IMR-90 (cell line): ENCODE data around the gene ZNF443. TPM values are rescaled to one million over a fixed set of nuclear protein-coding genes. Genes with fewer than 3 reads are reported as not detected.
"Not testable (repeated sequence)": the region's sequence is repeated elsewhere in the genome, so short reads cannot be mapped to it uniquely, and the experiment has no call there.

Source experiments
- ATAC-seq: fragments of 200-7000 bp; cut with Tn5 transposase; 2 replicates; pipeline ENCODE4 v1.9.1; 2020; ENCODE audit warnings: low read depth, mild to moderate bottlenecking, moderate library complexity
- BruUV-seq: library from RNA; stranded (reverse); fragments of 400-500 nt; replicated peaks from 2 replicates; lab custom pipeline; 2021; lab: Mats Ljungman, UMichigan
- CTCF ChIA-PET: fragments of 300-600 bp; formaldehyde crosslinking; extraction: SDS; loops from one replicate; lab custom pipeline; 2021; ENCODE audit warnings: antibody characterized with exemption; lab: Yijun Ruan, JAX
- POLR2A ChIA-PET: fragments of 300-600 bp; sonication (Branson Sonifier 250); formaldehyde crosslinking; loops from one replicate; lab custom pipeline; 2022; ENCODE audit warnings: antibody characterized with exemption; ENCODE audit not compliant: unreplicated experiment; lab: Charles Lee
- DNase-seq: peaks from one replicate; pipeline ENCODE4 v3.0.0; 2013
- H2AFZ ChIP-seq: replicated peaks from 2 replicates; pipeline ENCODE3; 2013; ENCODE audit warnings: low read length, mild to moderate bottlenecking; ENCODE audit not compliant: poor library complexity
- H2AK5ac ChIP-seq: 2 replicates; pipeline ENCODE4 v1.6.1; 2013; ENCODE audit warnings: low read depth, low read length, inconsistent platforms
- H2AK9ac ChIP-seq: replicated peaks from 2 replicates; pipeline ENCODE3; 2013; ENCODE audit warnings: mild to moderate bottlenecking, low read depth, low read length, moderate library complexity; ENCODE audit not compliant: poor library complexity
- H2BK120ac ChIP-seq: 2 replicates; pipeline ENCODE4 v1.6.1; 2013; ENCODE audit warnings: low read depth, low read length, inconsistent platforms
- H2BK15ac ChIP-seq: 3 replicates; pipeline ENCODE4 v1.6.1; 2013; ENCODE audit warnings: low read depth, low read length, inconsistent platforms
- H2BK20ac ChIP-seq: 2 replicates; pipeline ENCODE4 v1.6.1; 2013; ENCODE audit warnings: low read depth, mild to moderate bottlenecking, inconsistent platforms, low read length, moderate library complexity
- H2BK5ac ChIP-seq: 2 replicates; pipeline ENCODE4 v1.6.1; 2013; ENCODE audit warnings: mild to moderate bottlenecking, low read depth, low read length, inconsistent platforms; ENCODE audit not compliant: poor library complexity, severe bottlenecking
- H3K14ac ChIP-seq: replicated peaks from 2 replicates; pipeline ENCODE4 v1.6.1; 2013; ENCODE audit warnings: low read depth, low read length, inconsistent platforms
- H3K18ac ChIP-seq: 2 replicates; pipeline ENCODE4 v1.6.1; 2013; ENCODE audit warnings: low read depth, low read length, control low read depth
- H3K23ac ChIP-seq: 2 replicates; pipeline ENCODE4 v1.6.1; 2013; ENCODE audit warnings: low read depth, low read length, inconsistent platforms
- H3K27ac ChIP-seq: 2 replicates; pipeline ENCODE4 v1.5.1; 2013; ENCODE audit warnings: mild to moderate bottlenecking, control low read depth, low read length; ENCODE audit not compliant: insufficient read depth
- H3K27me3 ChIP-seq: 2 replicates; pipeline ENCODE4 v1.6.1; 2013; ENCODE audit warnings: low read length; ENCODE audit not compliant: control insufficient read depth, insufficient read depth
- H3K36me3 ChIP-seq: 2 replicates; pipeline ENCODE4 v1.6.1; 2013; ENCODE audit warnings: low read length, mixed read lengths; ENCODE audit not compliant: control insufficient read depth, insufficient read depth
- H3K4ac ChIP-seq: 2 replicates; pipeline ENCODE4 v1.6.1; 2013; ENCODE audit warnings: low read depth, low read length, inconsistent platforms
- H3K4me1 ChIP-seq: 2 replicates; pipeline ENCODE4 v1.6.1; 2013; ENCODE audit warnings: low read length, mixed read lengths; ENCODE audit not compliant: control insufficient read depth, insufficient read depth
- H3K4me2 ChIP-seq: 2 replicates; pipeline ENCODE4 v1.6.1; 2013; ENCODE audit warnings: low read depth, mild to moderate bottlenecking, control low read depth, low read length, moderate library complexity
- H3K4me3 ChIP-seq: 2 replicates; pipeline ENCODE4 v1.5.1; 2013; ENCODE audit warnings: low read depth, mild to moderate bottlenecking, control low read depth, low read length, moderate library complexity; ENCODE audit not compliant: insufficient read depth
- H3K56ac ChIP-seq: 2 replicates; pipeline ENCODE4 v1.6.1; 2013; ENCODE audit warnings: low read length, inconsistent platforms; ENCODE audit not compliant: insufficient read depth; ENCODE audit errors: extremely low read depth
- H3K79me1 ChIP-seq, 2 experiments: 2 replicates each; pipeline ENCODE4 v1.6.1; 2013; ENCODE audit warnings: low read length in 2 of 2, inconsistent platforms in 1 of 2, low read depth in 1 of 2
- H3K9ac ChIP-seq: 2 replicates; pipeline ENCODE4 v1.6.1; 2013; ENCODE audit warnings: low read depth, low read length, control low read depth
- H3K9me1 ChIP-seq: 2 replicates; pipeline ENCODE4 v1.6.1; 2013; ENCODE audit warnings: low read length, inconsistent platforms; ENCODE audit not compliant: insufficient read depth
- H3K9me3 ChIP-seq: 2 replicates; pipeline ENCODE4 v1.6.1; 2013; ENCODE audit warnings: low read length; ENCODE audit not compliant: control insufficient read depth, insufficient read depth
- H4K20me1 ChIP-seq: 2 replicates; pipeline ENCODE4 v1.6.1; 2013; ENCODE audit warnings: low read length, inconsistent platforms; ENCODE audit not compliant: insufficient read depth
- H4K5ac ChIP-seq: 2 replicates; pipeline ENCODE4 v1.6.1; 2013; ENCODE audit warnings: mild to moderate bottlenecking, low read depth, low read length, control low read depth
- H4K8ac ChIP-seq, 2 experiments: 2 replicates each; pipeline ENCODE4 v1.6.1; 2013; ENCODE audit warnings: low read depth in 2 of 2, low read length in 2 of 2, control low read depth in 1 of 2, inconsistent platforms in 1 of 2
- H4K91ac ChIP-seq: 2 replicates; pipeline ENCODE4 v1.6.1; 2013; ENCODE audit warnings: low read depth, low read length, inconsistent platforms; ENCODE audit not compliant: insufficient read depth
- CEBPB ChIP-seq: IDR thresholded peaks from 2 replicates; pipeline ENCODE4 v1.6.1; 2012; ENCODE audit warnings: low read depth, low read length, improper control_type of control experiment
- CHD1 ChIP-seq: IDR thresholded peaks from 2 replicates; pipeline ENCODE4 v1.6.1; 2012; ENCODE audit warnings: low read depth, low read length, improper control_type of control experiment
- ELK1 ChIP-seq: fragments of 150-350 bp; IDR thresholded peaks from 2 replicates; pipeline ENCODE4 v1.6.1; 2016; ENCODE audit warnings: low read depth, mild to moderate bottlenecking, low read length, moderate library complexity, borderline replicate concordance
- MAFK ChIP-seq: IDR thresholded peaks from 2 replicates; pipeline ENCODE4 v1.6.1; 2012; ENCODE audit warnings: low read depth, low read length, improper control_type of control experiment
- RAD21 ChIP-seq: IDR thresholded peaks from 2 replicates; pipeline ENCODE4 v1.6.1; 2012; ENCODE audit warnings: low read length, improper control_type of control experiment
- RCOR1 ChIP-seq: IDR thresholded peaks from 2 replicates; pipeline ENCODE4 v1.6.1; 2012; ENCODE audit warnings: mild to moderate bottlenecking, low read length, improper control_type of control experiment; ENCODE audit not compliant: insufficient replicate concordance
- RFX5 ChIP-seq: IDR thresholded peaks from 2 replicates; pipeline ENCODE4 v1.8.0; 2012; ENCODE audit warnings: low read depth, mild to moderate bottlenecking, low read length, moderate library complexity
- WGBS, 2 experiments: methylation state at CpG; one replicate each; pipeline versions ENCODE4 v1.1.5 to v1.1.7; 2013; ENCODE audit warnings: missing lambda C conversion rate in 2 of 2; ENCODE audit not compliant: insufficient read length in 1 of 2; ENCODE audit errors: extremely low coverage in 2 of 2; 5-methylcytosine and 5-hydroxymethylcytosine counted together
- dilution Hi-C: fragments of 300-500 bp; cut with HindIII; formaldehyde crosslinking; loops from one replicate; pipeline ENCODE4 v1.14.3; 2018; ENCODE audit warnings: low sequenced_read_pairs; ENCODE audit not compliant: unreplicated experiment
- in situ Hi-C: fragments of 300-500 bp; cut with MboI; formaldehyde crosslinking; loops from 3 replicates; pipeline ENCODE4 v1.14.3; 2019; ENCODE audit warnings: low sequenced_read_pairs, inconsistent platforms, mixed read lengths
- intact Hi-C: fragments of 100-400 bp; cut with micrococcal nuclease; formaldehyde crosslinking; loops from 2 replicates; pipeline ENCODE4 v1.10.0; 2022
- polyA plus RNA-seq, 3 experiments: library from polyadenylated mRNA; depleted of rRNA; stranded (reverse); fragments of >200 nt; gene quantifications; 2 replicates each; pipeline ENCODE4 v1.2.3, GENCODE V29; 2012; ENCODE audit warnings: low replicate concordance in 1 of 3
- total RNA-seq: library from RNA; depleted of rRNA; stranded (reverse); fragments of >200 nt; gene quantifications from 2 replicates; pipeline ENCODE4 v1.2.3, GENCODE V29; 2012

The ZNF443 gene
- total and polyA plus RNA-seq, 2 of the 4 experiments (the other 2 are of a cell fraction): 0.79 to 3.2 TPM

- no peak overlapping the region for H2AK5ac ChIP-seq
- no peak overlapping the region for H4K8ac ChIP-seq
- TF ChIP-seq ELK1 (no peak), CEBPB (no peak), RCOR1 (no peak), CHD1 (no peak), RAD21 (no peak), RFX5 (no peak), MAFK (no peak)
- BruUV-seq: no TSS peak
- WGBS, 2 experiments: 83% methylated on average over 1 of the region's 2 CpGs; no CpG with 5 or more reads in 1 of the 2 experiments
- no peak overlapping the region for H3K56ac ChIP-seq
- in situ Hi-C loops (no loop called here), intact Hi-C loops (no loop called here), dilution Hi-C loops (no loop called here)
- no peak overlapping the region for H3K4me2 ChIP-seq
- no peak overlapping the region for H3K4ac ChIP-seq
- H2BK120ac ChIP-seq: no peak overlapping the region
- no peak overlapping the region for H3K27ac ChIP-seq
- no peaks in the 10 kb centered on the region for H3K9me1 ChIP-seq
- CTCF ChIA-PET: no interaction called here
- H3K79me1 ChIP-seq: no peaks in the 10 kb centered on the region
- no peak for ATAC-seq
- no peaks in the 10 kb centered on the region for H3K4me1 ChIP-seq
- H4K20me1 ChIP-seq: no peaks in the 10 kb centered on the region
- H2BK15ac ChIP-seq: no peak overlapping the region
- no peak overlapping the region for H2BK5ac ChIP-seq
- H3K14ac ChIP-seq: no peak overlapping the region
- no peak overlapping the region for H3K9ac ChIP-seq
- no peak overlapping the region for H2AFZ ChIP-seq
- no peak overlapping the region for H3K4me3 ChIP-seq
- H2BK20ac ChIP-seq: no peak overlapping the region
- H3K23ac ChIP-seq: no peak overlapping the region
- no peak overlapping the region for H4K5ac ChIP-seq
- no peaks in the 10 kb centered on the region for H3K36me3 ChIP-seq
- DNase-seq: no peak
- no peak overlapping the region for H3K18ac ChIP-seq
- H4K91ac ChIP-seq: no peak overlapping the region
- POLR2A ChIA-PET: no interaction called here
- H3K27me3 ChIP-seq: no peaks in the 10 kb centered on the region
- H2AK9ac ChIP-seq: no peak overlapping the region
- peaks cover 36% of the 10 kb centered on the region for H3K9me3 ChIP-seq
These were observed 8.0 kb upstream of the ZNF443 start for GRCh38 chr19:12448808-12449207.

GRCh38 chr19:12439686-12440540, 908 bp downstream of the ZNF443 start:
- H4K8ac ChIP-seq, H2BK120ac ChIP-seq, H3K4ac ChIP-seq, H3K36me3 ChIP-seq, H3K27me3 ChIP-seq, H3K9me3 ChIP-seq, in situ Hi-C loops, BruUV-seq, H4K91ac ChIP-seq, H4K5ac ChIP-seq, H2AK5ac ChIP-seq, H2BK15ac ChIP-seq, H2BK20ac ChIP-seq, H2BK5ac ChIP-seq, dilution Hi-C loops, H3K79me1 ChIP-seq, H2AK9ac ChIP-seq, POLR2A ChIA-PET, H4K20me1 ChIP-seq, H3K4me1 ChIP-seq, H3K14ac ChIP-seq, H3K27ac ChIP-seq, H3K9me1 ChIP-seq, H3K56ac ChIP-seq, H3K23ac ChIP-seq, H3K18ac ChIP-seq, CTCF ChIA-PET: not testable (repeated sequence)
- intact Hi-C loops: loop anchor here (5.0 kb wide), 2 partner anchors 38 to 148 kb away; partner anchors contain the start of genes ZNF44 and ZNF799
- Histone ChIP-seq H3K4me2 (peak overlapping the region; percentile 83), H2AFZ (peak overlapping the region; percentile 96), H3K9ac (peak overlapping the region; percentile 27), H3K4me3 (peak overlapping the region; percentile 56)
- WGBS, 2 experiments: 3% methylated on average over 11 of the region's 28 CpGs; no CpG with 5 or more reads in 1 of the 2 experiments
- peak; percentile 7 for DNase-seq
- ATAC-seq: peak; percentile 2; the same call in 1 of the 2 replicates
